Anterior cingulate cortex (tissue), 58 donors: ENCODE data around the gene EDC3.

Experiments
- DNase-seq, 58 donors: peaks; one replicate each; lab custom pipeline; 2025; lab: John Stamatoyannopoulos, UW

Gene EDC3

DNA sequence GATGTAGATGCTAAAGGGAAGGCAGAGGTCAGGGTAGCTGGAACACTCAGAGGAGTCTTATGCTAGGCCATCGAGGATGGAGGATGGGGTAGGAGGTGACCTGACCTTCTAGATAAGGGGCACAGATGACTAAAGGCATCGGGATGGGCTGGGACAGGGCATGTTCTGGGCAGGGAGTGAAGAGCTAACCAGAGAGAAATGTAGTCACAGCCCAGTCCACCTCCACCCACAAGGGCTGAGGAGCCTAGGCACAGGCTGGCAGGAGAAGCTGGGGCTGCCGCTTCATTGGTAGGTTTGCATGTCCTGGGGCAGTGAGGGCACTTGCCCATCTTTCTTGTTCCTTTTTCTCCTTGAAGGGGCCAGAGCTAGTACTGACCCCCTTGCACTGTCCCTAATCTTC is 67.6 kb downstream of the EDC3 start:
- no peak for DNase-seq

- no peak for DNase-seq
Measured at GRCh38 chr15:74627766-74628165, 68.1 kb downstream of the EDC3 start.

- peak in 24 of 58 donors; percentile 9 to 74 (median 33) for DNase-seq
Measured at GRCh38 chr15:74626752-74627692, 68.8 kb downstream of the EDC3 start.

- no peak for DNase-seq
Measured at GRCh38 chr15:74626336-74626735, 69.5 kb downstream of the EDC3 start.

DNA sequence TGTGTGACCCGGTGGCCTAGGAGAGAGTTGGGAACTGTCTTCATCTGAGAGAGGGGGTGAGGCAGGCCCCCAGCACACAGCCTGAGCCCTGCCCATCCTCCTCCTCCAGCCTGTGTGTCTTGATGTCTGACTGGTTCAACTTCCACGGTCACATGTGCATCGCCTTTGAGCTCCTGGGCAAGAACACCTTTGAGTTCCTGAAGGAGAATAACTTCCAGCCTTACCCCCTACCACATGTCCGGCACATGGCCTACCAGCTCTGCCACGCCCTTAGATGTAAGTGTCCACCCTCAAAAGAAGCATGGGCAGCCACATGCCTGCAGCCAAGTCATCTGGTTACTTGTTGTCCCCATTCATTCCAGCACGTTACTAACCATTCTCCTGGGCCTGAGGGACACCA is 70.1 kb downstream of the EDC3 start:
- no peak for DNase-seq

- DNase-seq = no peak
Measured at GRCh38 chr15:74624020-74624602, 71.7 kb downstream of the EDC3 start.

GRCh38 chr15:74622758-74623157 is 73.1 kb downstream of the EDC3 start:
- DNase-seq = no peak

GRCh38 chr15:74621936-74622335 is 73.9 kb downstream of the EDC3 start:
- DNase-seq = peak in 24 of 58 donors; percentile 10 to 69 (median 36)

DNA sequence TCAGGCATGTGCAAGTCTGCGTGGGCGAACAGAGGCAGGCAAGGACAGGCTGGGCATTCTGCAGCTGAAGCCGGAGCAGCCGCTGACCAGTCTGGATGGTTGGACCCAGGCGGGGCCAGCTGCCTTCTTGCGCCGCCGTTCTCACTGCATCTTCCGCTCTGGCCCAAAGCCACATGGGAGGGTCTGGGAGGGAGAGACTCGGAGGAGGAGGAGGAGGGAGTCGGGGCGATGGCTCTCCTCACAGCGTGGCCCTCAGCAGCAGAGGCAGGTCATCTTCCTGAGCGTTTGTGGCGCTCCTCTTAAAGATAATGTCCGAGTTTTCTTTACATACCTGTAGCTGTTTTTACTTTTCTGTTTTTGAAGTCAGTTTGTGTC is 74.3 kb downstream of the EDC3 start:
- peak in 2 of 58 donors; percentile 54 for DNase-seq

- DNase-seq = peak in 54 of 58 donors; percentile 21 to 90 (median 71)
Measured at GRCh38 chr15:74620636-74621545, 74.9 kb downstream of the EDC3 start.

DNA sequence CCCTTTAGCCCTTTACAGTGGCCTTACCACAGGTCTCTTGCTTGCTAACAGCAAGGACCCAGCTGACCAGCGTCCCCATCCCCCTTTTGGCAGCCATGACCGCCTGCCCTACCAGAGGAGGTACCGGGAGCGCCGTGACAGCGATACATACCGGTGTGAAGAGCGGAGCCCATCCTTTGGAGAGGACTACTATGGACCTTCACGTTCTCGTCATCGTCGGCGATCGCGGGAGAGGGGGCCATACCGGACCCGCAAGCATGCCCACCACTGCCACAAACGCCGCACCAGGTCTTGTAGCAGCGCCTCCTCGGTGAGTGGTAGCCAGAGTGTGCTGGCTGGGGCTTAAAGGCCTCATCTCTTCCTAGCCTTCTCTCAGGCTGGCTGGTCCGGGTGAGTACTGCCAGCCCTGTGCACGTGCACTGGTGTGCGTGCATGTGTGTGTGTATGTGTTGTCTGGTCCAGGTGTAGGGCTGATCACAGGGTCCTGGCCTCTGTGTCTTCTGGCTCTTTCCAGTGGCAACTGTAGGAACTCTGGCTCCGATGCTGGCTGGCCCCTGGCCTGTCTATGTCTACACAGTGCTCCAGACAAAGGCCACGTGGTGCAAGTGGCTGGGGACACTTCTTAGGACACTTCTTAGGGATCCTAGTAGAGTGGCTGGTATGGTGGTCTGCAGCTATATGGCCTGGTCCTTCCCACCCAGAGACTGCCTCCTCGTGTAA is 75.7 kb downstream of the EDC3 start:
- no peak for DNase-seq

DNA sequence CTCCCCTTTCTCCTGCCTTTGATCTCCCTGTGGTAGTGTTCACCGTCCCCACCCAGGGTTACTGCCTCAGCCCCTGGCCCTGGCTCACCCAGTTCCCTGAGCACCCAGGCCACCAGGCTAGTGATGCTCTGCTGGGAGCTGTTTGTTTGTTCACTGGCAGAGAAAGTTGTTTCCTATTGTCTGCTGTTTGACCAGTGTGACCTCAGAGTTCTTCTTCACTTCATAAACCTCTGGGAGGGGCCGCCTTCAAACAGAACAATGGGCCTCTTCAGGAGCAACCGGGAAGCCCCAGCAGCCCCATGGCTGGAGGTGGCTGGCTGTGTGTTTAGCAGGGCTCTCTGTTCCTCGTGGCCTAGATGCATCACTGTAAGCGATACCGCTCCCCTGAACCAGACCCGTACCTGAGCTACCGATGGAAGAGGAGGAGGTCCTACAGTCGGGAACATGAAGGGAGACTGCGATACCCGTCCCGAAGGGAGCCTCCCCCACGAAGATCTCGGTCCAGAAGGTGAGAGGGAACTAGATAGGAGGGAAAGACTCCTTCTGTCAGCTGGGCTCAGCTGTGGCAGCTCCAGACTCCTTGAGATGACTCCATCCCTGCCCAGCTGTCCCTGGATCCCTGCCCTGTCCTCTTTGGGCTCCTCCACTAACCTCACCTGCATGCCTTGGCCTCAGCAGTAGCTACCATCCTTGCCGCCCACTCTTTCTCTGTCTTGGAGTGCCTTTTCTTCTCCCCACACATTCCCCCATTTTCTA is 76.8 kb downstream of the EDC3 start:
- DNase-seq = no peak

GRCh38 chr15:74616996-74617395 is 78.8 kb downstream of the EDC3 start:
- no peak for DNase-seq

- peak in 33 of 58 donors; percentile 8 to 53 (median 29) for DNase-seq
Measured at GRCh38 chr15:74616366-74616939, 79.4 kb downstream of the EDC3 start.

- DNase-seq = peak; percentile 61 to 97 (median 92)
Measured at GRCh38 chr15:74615508-74616365, 80.1 kb downstream of the EDC3 start, which contains the start of gene CLK3. TSS of gene CLK3 (plus strand) at chr15:74615836. CDS start at chr15:74619197, 3,361 bp downstream.

DNA sequence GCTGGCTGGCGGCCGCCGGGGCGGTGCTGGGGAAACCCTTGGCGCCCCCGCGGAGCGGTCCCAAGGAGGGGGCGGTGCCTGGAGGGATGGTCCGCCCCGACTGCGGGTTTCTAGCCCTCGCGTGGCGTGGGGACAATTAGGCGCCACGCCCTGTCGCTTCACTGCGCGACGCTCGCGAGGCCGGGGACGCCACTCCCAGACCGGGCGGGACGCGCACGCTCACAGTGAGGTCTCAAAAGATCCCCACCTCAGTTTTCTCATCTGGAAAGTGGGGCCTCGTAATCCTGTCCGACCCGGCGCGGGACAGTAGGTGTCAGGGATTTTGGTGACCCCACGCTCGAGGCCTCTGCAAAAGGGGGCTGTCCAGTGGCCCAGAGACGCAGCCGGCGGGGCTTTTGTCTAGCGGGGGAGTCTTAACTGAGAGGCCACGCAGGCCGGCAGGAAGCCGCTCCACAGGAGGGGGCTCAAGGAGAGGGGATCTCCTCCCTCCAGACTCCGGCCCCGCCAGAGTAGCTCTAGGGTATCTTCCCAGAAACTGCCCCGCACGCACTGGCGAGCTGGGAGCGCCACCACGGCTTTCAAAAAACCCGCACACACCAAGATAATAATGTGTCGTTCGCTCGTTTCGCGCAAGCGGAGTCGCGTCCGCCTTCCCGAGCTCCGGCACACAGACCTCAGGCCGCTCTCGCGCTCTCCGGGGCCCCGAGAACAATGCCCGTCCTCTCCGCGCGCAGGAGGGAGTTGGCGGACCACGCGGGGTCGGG is 80.9 kb downstream of the EDC3 start:
- peak in 55 of 58 donors; percentile 31 to 87 (median 72) for DNase-seq
